GM19025 (cell line): ENCODE results near the gene FBN1.

ENCODE experiments used
- ATAC-seq: cut with Tn5 transposase; IDR thresholded peaks from one replicate; pipeline ENCODE4 v1.9.1; 2021; ENCODE audit warnings: mild to moderate bottlenecking, low read depth, moderate library complexity; ENCODE audit not compliant: unreplicated experiment

Gene FBN1

GRCh38 chr15:48413304-48413703 lies 232.2 kb downstream of the FBN1 start:
- ATAC-seq: no peak

GRCh38 chr15:48411971-48412591 lies 233.4 kb downstream of the FBN1 start:
- ATAC-seq: no peak

GRCh38 chr15:48409623-48410022 lies 235.9 kb downstream of the FBN1 start:
- no peak for ATAC-seq

GRCh38 chr15:48408327-48408726 lies 237.2 kb downstream of the FBN1 start:
- no peak for ATAC-seq

- ATAC-seq: no peak
Measured at GRCh38 chr15:48407646-48408045, 237.9 kb downstream of the FBN1 start.

GRCh38 chr15:48406911-48407310 lies 238.6 kb downstream of the FBN1 start:
- no peak for ATAC-seq

GRCh38 chr15:48406266-48406891 lies 239.1 kb downstream of the FBN1 start:
- ATAC-seq: no peak

GRCh38 chr15:48402427-48403177 lies 242.9 kb downstream of the FBN1 start:
- ATAC-seq: peak; percentile 75

GRCh38 chr15:48400086-48400485 lies 245.4 kb downstream of the FBN1 start:
- no peak for ATAC-seq

GRCh38 chr15:48397841-48398240 lies 247.7 kb downstream of the FBN1 start:
- no peak for ATAC-seq

- ATAC-seq: no peak
Measured at GRCh38 chr15:48396020-48396419, 249.5 kb downstream of the FBN1 start.

- no peak for ATAC-seq
Measured at GRCh38 chr15:48395521-48396011, 249.9 kb downstream of the FBN1 start.

- no peak for ATAC-seq
Measured at GRCh38 chr15:48394970-48395369, 250.5 kb downstream of the FBN1 start.

GRCh38 chr15:48393645-48394506 lies 251.6 kb downstream of the FBN1 start:
- ATAC-seq: no peak

- no peak for ATAC-seq
Measured at GRCh38 chr15:48392356-48392755, 253.2 kb downstream of the FBN1 start.

- no peak for ATAC-seq
Measured at GRCh38 chr15:48391950-48392349, 253.6 kb downstream of the FBN1 start.

- ATAC-seq: no peak
Measured at GRCh38 chr15:48389691-48390143, 255.8 kb downstream of the FBN1 start.

GRCh38 chr15:48388910-48389309 lies 256.6 kb downstream of the FBN1 start:
- ATAC-seq: no peak

- ATAC-seq: no peak
Measured at GRCh38 chr15:48388016-48388851, 257.3 kb downstream of the FBN1 start.
